Measurements from ENCODE around the gene SLC25A21. TPM values are rescaled to one million over a fixed set of nuclear protein-coding genes. Genes with fewer than 3 reads are reported as not detected.
"Not testable (repeated sequence)": the region's sequence is repeated elsewhere in the genome, so short reads cannot be mapped to it uniquely, and the experiment has no call there.

SLC25A21 gene
- total and polyA plus RNA-seq, 4 experiments from 2014 or later: not detected

- Histone ChIP-seq H3K9me3 (ENCODE audit: control insufficient read depth in 1 of 2, low read length in 2 of 2) (no peaks in the 10 kb centered on the region), H3K4me1 (ENCODE audit: insufficient read depth, low read length) (no peaks in the 10 kb centered on the region), H3K27ac (ENCODE audit: low read depth, low read length) (no peak overlapping the region), H3K36me3 (ENCODE audit: insufficient read depth, low read length) (no peaks in the 10 kb centered on the region), H3K27me3 (ENCODE audit: insufficient read depth, low read length) (no peaks in the 10 kb centered on the region), H3K4me3 (ENCODE audit: low read length in 2 of 2) (no peak overlapping the region)
- peaks cover 0 to 4% (median 0%) of the 10 kb centered on the region in 8 donors for H3K9me3 Mint-ChIP-seq
- ChIA-PET POLR2A (ENCODE audit: partially characterized antibody) (no interaction called here), CTCF (ENCODE audit: partially characterized antibody) (no interaction called here)
- no peak overlapping the region for H3K27ac Mint-ChIP-seq
- no peak overlapping the region for H3K4me3 Mint-ChIP-seq
- no peak for DNase-seq
- intact Hi-C loops (cut with micrococcal nuclease): no loop called here
- no peaks in the 10 kb centered on the region for H3K4me1 Mint-ChIP-seq
- H3K36me3 Mint-ChIP-seq: no peaks in the 10 kb centered on the region
- H3K27me3 Mint-ChIP-seq: no peaks in the 10 kb centered on the region
Observed at GRCh38 chr14:36820901-36821300, 351.5 kb downstream of the SLC25A21 start.

GRCh38 chr14:36820111-36820709, 352.2 kb downstream of the SLC25A21 start:
- H3K27ac Mint-ChIP-seq: no peak overlapping the region
- no peak for DNase-seq
- no peaks in the 10 kb centered on the region for H3K4me1 Mint-ChIP-seq
- no peak overlapping the region for H3K27ac ChIP-seq (ENCODE audit: low read depth, low read length)
- H3K9me3 ChIP-seq (ENCODE audit: control insufficient read depth in 1 of 2, low read length in 2 of 2): no peaks in the 10 kb centered on the region
- no peaks in the 10 kb centered on the region for H3K27me3 Mint-ChIP-seq
- intact Hi-C loops (cut with micrococcal nuclease): no loop called here
- H3K36me3 ChIP-seq (ENCODE audit: insufficient read depth, low read length): no peaks in the 10 kb centered on the region
- ChIA-PET CTCF (ENCODE audit: partially characterized antibody) (no interaction called here), POLR2A (ENCODE audit: partially characterized antibody) (no interaction called here)
- H3K9me3 Mint-ChIP-seq: peaks cover 0 to 4% (median 0%) of the 10 kb centered on the region in 8 donors
- H3K4me1 ChIP-seq (ENCODE audit: insufficient read depth, low read length): no peaks in the 10 kb centered on the region
- no peaks in the 10 kb centered on the region for H3K36me3 Mint-ChIP-seq
- H3K4me3 Mint-ChIP-seq: no peak overlapping the region
- no peaks in the 10 kb centered on the region for H3K27me3 ChIP-seq (ENCODE audit: insufficient read depth, low read length)
- no peak overlapping the region for H3K4me3 ChIP-seq (ENCODE audit: low read length in 2 of 2)

DNA sequence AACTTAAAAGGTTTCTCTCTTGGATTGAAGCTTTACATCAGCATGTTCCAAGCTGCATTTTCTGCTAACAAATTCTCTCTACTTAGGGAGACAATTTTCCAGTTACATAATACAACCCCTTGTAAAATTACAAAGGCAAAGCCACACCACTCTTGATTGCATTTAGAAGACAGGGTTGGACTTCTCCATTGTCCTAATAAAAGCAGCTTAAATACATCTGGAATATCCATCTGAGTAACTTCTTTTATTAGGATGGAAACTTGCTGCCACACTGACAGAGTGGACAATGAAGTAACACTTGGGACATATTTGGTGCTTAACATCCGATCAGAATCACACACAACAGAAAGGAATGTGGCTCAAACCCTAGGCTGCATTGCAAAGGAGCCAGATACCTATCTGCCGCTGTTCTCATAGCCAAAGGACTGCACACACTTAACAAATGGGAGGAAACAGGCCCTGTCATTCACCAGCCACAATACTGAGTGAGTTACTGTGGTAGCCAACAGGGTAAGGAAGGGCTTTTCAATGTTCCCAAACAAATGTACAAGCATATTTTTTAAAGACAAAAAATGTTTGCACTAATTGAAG, 353.5 kb downstream of the SLC25A21 start:
- Mint-ChIP-seq H3K27me3 (no peaks in the 10 kb centered on the region), H3K27ac (no peak overlapping the region), H3K4me1 (no peaks in the 10 kb centered on the region), H3K9me3 (peaks cover 0 to 2% (median 0%) of the 10 kb centered on the region in 8 donors), H3K4me3 (no peak overlapping the region), H3K36me3 (no peaks in the 10 kb centered on the region)
- DNase-seq: no peak
- CTCF ChIA-PET (ENCODE audit: partially characterized antibody): no interaction called here
- H3K36me3 ChIP-seq (ENCODE audit: insufficient read depth, low read length): no peaks in the 10 kb centered on the region
- no peaks in the 10 kb centered on the region for H3K9me3 ChIP-seq (ENCODE audit: control insufficient read depth in 1 of 2, low read length in 2 of 2)
- POLR2A ChIA-PET (ENCODE audit: partially characterized antibody): no interaction called here
- intact Hi-C loops (cut with micrococcal nuclease): no loop called here
- H3K27ac ChIP-seq (ENCODE audit: low read depth, low read length): no peak overlapping the region
- H3K4me3 ChIP-seq (ENCODE audit: low read length in 2 of 2): no peak overlapping the region
- H3K27me3 ChIP-seq (ENCODE audit: insufficient read depth, low read length): no peaks in the 10 kb centered on the region
- H3K4me1 ChIP-seq (ENCODE audit: insufficient read depth, low read length): no peaks in the 10 kb centered on the region

DNA sequence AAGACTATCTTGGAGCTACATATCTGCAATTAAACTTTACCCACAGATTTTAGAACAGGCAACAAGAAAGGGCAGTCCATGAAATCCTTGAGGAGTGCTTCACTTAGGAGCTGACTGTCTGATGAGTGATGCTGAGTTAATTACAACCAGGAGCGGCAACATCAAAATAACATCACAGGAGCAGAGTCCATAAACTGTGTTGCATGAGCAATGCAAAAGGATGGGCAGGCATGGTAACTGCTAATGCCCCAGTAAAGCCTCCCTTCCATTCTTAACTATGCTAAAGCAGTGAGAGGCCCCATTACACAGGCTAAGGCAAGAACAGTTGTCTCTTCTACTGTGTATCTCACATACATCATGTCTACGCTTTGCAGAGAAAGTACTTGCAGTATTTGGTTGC, 354.2 kb downstream of the SLC25A21 start:
- H3K27ac Mint-ChIP-seq: no peak overlapping the region
- H3K27me3 Mint-ChIP-seq: no peaks in the 10 kb centered on the region
- H3K36me3 Mint-ChIP-seq: no peaks in the 10 kb centered on the region
- H3K4me1 ChIP-seq (ENCODE audit: insufficient read depth, low read length): no peaks in the 10 kb centered on the region
- H3K27me3 ChIP-seq (ENCODE audit: insufficient read depth, low read length): no peaks in the 10 kb centered on the region
- DNase-seq: no peak
- CTCF ChIA-PET (ENCODE audit: partially characterized antibody): no interaction called here
- H3K4me1 Mint-ChIP-seq: no peaks in the 10 kb centered on the region
- POLR2A ChIA-PET (ENCODE audit: partially characterized antibody): no interaction called here
- H3K9me3 ChIP-seq (ENCODE audit: control insufficient read depth in 1 of 2, low read length in 2 of 2): no peaks in the 10 kb centered on the region
- H3K27ac ChIP-seq (ENCODE audit: low read depth, low read length): no peak overlapping the region
- H3K4me3 ChIP-seq (ENCODE audit: low read length in 2 of 2): no peak overlapping the region
- intact Hi-C loops (cut with micrococcal nuclease): no loop called here
- peaks cover 0 to 2% (median 0%) of the 10 kb centered on the region in 8 donors for H3K9me3 Mint-ChIP-seq
- H3K4me3 Mint-ChIP-seq: no peak overlapping the region
- no peaks in the 10 kb centered on the region for H3K36me3 ChIP-seq (ENCODE audit: insufficient read depth, low read length)

- intact Hi-C loops (cut with micrococcal nuclease): no loop called here
- Histone ChIP-seq H3K4me3 (ENCODE audit: low read length in 2 of 2) (no peak overlapping the region), H3K27me3 (ENCODE audit: insufficient read depth, low read length) (no peaks in the 10 kb centered on the region), H3K4me1 (ENCODE audit: insufficient read depth, low read length) (no peaks in the 10 kb centered on the region), H3K27ac (ENCODE audit: low read depth, low read length) (no peak overlapping the region), H3K9me3 (ENCODE audit: control insufficient read depth in 1 of 2, low read length in 2 of 2) (no peaks in the 10 kb centered on the region), H3K36me3 (ENCODE audit: insufficient read depth, low read length) (no peaks in the 10 kb centered on the region)
- ChIA-PET CTCF (ENCODE audit: partially characterized antibody) (no interaction called here), POLR2A (ENCODE audit: partially characterized antibody) (no interaction called here)
- Mint-ChIP-seq H3K27me3 (no peaks in the 10 kb centered on the region), H3K36me3 (no peaks in the 10 kb centered on the region), H3K9me3 (peaks cover 0 to 2% (median 0%) of the 10 kb centered on the region in 8 donors), H3K4me3 (no peak overlapping the region), H3K27ac (no peak overlapping the region), H3K4me1 (no peaks in the 10 kb centered on the region)
- DNase-seq: no peak
Observed at GRCh38 chr14:36817071-36817930, 355.1 kb downstream of the SLC25A21 start.

- CTCF ChIA-PET (ENCODE audit: partially characterized antibody): no interaction called here
- POLR2A ChIA-PET (ENCODE audit: partially characterized antibody): no interaction called here
- Mint-ChIP-seq H3K27me3 (no peaks in the 10 kb centered on the region), H3K4me1 (no peaks in the 10 kb centered on the region), H3K9me3 (peaks cover 0 to 2% (median 0%) of the 10 kb centered on the region in 8 donors), H3K4me3 (no peak overlapping the region), H3K36me3 (no peaks in the 10 kb centered on the region), H3K27ac (no peak overlapping the region)
- H3K9me3 ChIP-seq (ENCODE audit: control insufficient read depth in 1 of 2, low read length in 2 of 2): no peaks in the 10 kb centered on the region
- intact Hi-C loops (cut with micrococcal nuclease): no loop called here
- DNase-seq: no peak
- no peaks in the 10 kb centered on the region for H3K36me3 ChIP-seq (ENCODE audit: insufficient read depth, low read length)
- H3K4me3 ChIP-seq (ENCODE audit: low read length in 2 of 2): no peak overlapping the region
- no peak overlapping the region for H3K27ac ChIP-seq (ENCODE audit: low read depth, low read length)
- no peaks in the 10 kb centered on the region for H3K4me1 ChIP-seq (ENCODE audit: insufficient read depth, low read length)
- no peaks in the 10 kb centered on the region for H3K27me3 ChIP-seq (ENCODE audit: insufficient read depth, low read length)
Observed at GRCh38 chr14:36816481-36816880, 355.9 kb downstream of the SLC25A21 start.

GRCh38 chr14:36814783-36815182, 357.6 kb downstream of the SLC25A21 start:
- H3K36me3 ChIP-seq (ENCODE audit: insufficient read depth, low read length); H3K4me3 Mint-ChIP-seq; H3K36me3 Mint-ChIP-seq; H3K27ac Mint-ChIP-seq; H3K9me3 Mint-ChIP-seq; POLR2A ChIA-PET (ENCODE audit: partially characterized antibody); H3K27me3 Mint-ChIP-seq; H3K27me3 ChIP-seq (ENCODE audit: insufficient read depth, low read length); DNase-seq; CTCF ChIA-PET (ENCODE audit: partially characterized antibody); H3K9me3 ChIP-seq (ENCODE audit: control insufficient read depth in 1 of 2, low read length in 2 of 2); intact Hi-C loops (cut with micrococcal nuclease); H3K4me1 Mint-ChIP-seq; H3K27ac ChIP-seq (ENCODE audit: low read depth, low read length); H3K4me3 ChIP-seq (ENCODE audit: low read length in 2 of 2); H3K4me1 ChIP-seq (ENCODE audit: insufficient read depth, low read length): not testable (repeated sequence)
